Effector memory CD8-positive, alpha-beta T cell (primary cell): ENCODE data around the gene CRIP2.

Source experiments
- ATAC-seq: fragments of 150-1000 bp; cut with Tn5 transposase; replicated peaks from 2 replicates; pipeline ENCODE4 v1.10.0; 2021; ENCODE audit warnings: mild to moderate bottlenecking, moderate library complexity
- DNase-seq, 3 experiments: peaks; one replicate each; pipeline ENCODE4 v3.0.0; 2021
- H3K27ac Mint-ChIP-seq, 2 donors: one replicate each; pipeline ENCODE4 v1.8.0; 2022; ENCODE audit warnings: mild to moderate bottlenecking in 2 of 2, mixed read lengths in 2 of 2, moderate library complexity in 2 of 2
- H3K27me3 Mint-ChIP-seq, 2 donors: one replicate each; pipeline ENCODE4 v1.8.0; 2022; ENCODE audit warnings: mixed read lengths in 2 of 2
- H3K36me3 Mint-ChIP-seq: one replicate; pipeline ENCODE4 v1.8.0; 2022; ENCODE audit warnings: mild to moderate bottlenecking, moderate library complexity, mixed read lengths; ENCODE audit not compliant: insufficient read depth
- H3K4me1 Mint-ChIP-seq, 2 donors: one replicate each; pipeline ENCODE4 v1.8.0; 2022; ENCODE audit warnings: low read depth in 2 of 2, mixed read lengths in 2 of 2
- H3K4me3 Mint-ChIP-seq, 2 donors: one replicate each; pipeline ENCODE4 v1.8.0; 2022; ENCODE audit warnings: mild to moderate bottlenecking in 2 of 2, mixed read lengths in 2 of 2, moderate library complexity in 2 of 2
- H3K9me3 Mint-ChIP-seq, 2 donors: one replicate each; pipeline ENCODE4 v1.8.0; 2022; ENCODE audit warnings: mixed read lengths in 2 of 2

The CRIP2 gene

DNA sequence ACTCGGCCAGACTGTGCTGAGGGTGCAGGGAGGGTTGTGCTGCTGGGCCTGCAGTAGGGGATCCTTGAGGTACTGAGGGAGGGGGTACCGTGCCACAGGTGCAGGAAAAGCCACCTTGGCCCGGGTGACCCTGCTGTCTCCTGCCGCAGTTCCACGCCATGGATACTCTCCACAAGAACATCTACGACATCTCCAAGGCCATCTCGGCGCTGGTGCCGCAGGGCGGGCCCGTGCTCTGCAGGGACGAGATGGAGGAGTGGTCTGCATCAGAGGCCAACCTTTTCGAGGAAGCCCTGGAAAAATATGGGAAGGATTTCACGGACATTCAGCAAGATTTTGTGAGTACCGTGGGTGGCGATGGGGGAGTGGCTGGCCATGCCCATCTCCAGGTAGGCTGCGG, 14.0 kb upstream of the CRIP2 start:
- Mint-ChIP-seq H3K27ac (no peak overlapping the region), H3K4me1 (peaks cover 0 to under 1% of the 10 kb centered on the region in 2 donors), H3K4me3 (no peak overlapping the region), H3K9me3 (no peaks in the 10 kb centered on the region), H3K36me3 (peaks cover 2% of the 10 kb centered on the region), H3K27me3 (no peaks in the 10 kb centered on the region)
- ATAC-seq (no peak), DNase-seq (no peak)

DNA sequence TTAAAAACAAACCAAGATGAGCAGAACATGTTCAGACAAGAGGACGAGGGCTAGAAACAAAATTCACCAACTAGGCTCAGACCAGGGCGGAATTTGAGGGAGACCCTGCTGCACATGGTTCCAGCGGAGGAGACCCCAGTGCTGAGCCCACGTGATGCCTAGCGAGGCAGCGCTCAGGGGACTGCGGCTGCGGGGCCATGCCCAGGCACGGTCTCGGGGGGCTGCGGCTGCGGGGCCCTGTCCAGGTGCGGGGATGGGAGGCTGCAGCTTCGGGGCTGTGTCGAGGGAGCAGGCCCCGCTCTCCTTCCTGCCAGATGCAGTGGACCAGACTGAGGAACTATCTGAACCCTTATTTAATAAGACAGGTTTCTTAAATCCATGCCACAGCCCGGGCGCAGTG, 12.7 kb upstream of the CRIP2 start:
- H3K27me3 Mint-ChIP-seq: no peaks in the 10 kb centered on the region
- H3K4me3 Mint-ChIP-seq: no peak overlapping the region
- DNase-seq: no peak
- no peak for ATAC-seq
- H3K36me3 Mint-ChIP-seq: peaks cover 5% of the 10 kb centered on the region
- no peak overlapping the region for H3K27ac Mint-ChIP-seq
- H3K9me3 Mint-ChIP-seq: no peaks in the 10 kb centered on the region
- no peaks in the 10 kb centered on the region for H3K4me1 Mint-ChIP-seq

DNA sequence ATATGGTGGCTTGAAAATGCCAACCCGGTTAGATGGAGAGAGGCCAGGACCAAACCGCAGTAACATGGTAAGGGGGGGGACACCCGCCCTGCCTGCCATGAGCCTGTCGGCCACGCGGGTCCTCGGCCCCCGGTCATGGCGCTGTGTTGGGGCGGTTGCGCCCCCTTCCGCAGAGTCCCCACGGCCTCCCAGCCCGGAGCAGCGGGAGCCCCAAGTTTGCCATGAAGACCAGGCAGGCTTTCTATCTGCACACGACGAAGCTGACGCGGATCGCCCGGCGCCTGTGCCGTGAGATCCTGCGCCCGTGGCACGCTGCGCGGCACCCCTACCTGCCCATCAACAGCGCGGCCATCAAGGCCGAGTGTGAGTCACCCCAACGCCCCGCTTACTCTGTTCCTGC, 10.1 kb upstream of the CRIP2 start:
- Mint-ChIP-seq H3K27ac (no peak overlapping the region), H3K27me3 (no peaks in the 10 kb centered on the region), H3K36me3 (peaks cover 5% of the 10 kb centered on the region), H3K9me3 (no peaks in the 10 kb centered on the region), H3K4me1 (no peaks in the 10 kb centered on the region), H3K4me3 (no peak overlapping the region)
- no peak for DNase-seq
- ATAC-seq: no peak

DNA sequence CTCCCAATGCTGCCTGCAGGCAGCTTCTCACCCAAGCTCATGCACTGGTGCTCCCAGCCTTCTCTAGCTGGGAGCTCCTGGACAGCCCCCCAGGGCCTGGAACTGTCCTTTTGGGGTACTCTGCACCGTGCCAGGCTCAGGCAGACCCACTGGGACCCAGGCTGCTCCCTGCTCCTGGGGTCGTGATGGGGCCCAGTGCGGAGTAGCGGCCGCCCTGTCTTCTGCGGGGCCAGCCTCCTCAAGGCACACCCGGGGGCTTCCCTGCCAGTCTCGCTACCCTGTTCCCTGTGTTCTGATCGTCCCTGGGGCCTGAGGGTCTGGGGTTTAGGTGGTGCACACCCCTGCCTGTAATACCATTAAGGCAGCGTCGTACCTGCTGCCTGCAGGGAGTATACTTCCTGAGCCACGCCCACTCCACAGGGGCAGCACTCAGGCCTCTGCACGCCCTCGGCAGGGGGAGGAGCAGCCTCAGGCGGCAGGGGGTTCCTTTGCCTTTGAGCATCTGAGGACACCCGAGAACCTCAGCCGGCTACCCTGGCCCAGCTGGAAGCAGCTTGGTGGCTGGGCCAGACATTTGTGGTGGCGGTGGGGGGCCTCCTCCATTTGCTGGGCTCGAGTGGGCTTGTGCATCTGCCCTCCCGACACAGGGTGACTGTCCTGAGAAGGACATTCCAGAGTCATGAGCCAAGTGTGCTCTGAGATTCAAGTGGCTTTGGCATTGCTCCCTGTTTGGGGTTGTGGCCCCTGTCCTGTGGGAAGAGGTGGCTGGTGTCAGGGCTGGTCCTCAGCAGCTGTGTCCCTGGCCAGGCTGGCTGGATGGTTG, 9.2 kb upstream of the CRIP2 start:
- no peak overlapping the region for H3K4me3 Mint-ChIP-seq
- no peak for ATAC-seq
- no peak for DNase-seq
- peaks cover 5% of the 10 kb centered on the region for H3K36me3 Mint-ChIP-seq
- no peaks in the 10 kb centered on the region for H3K27me3 Mint-ChIP-seq
- no peaks in the 10 kb centered on the region for H3K4me1 Mint-ChIP-seq
- H3K27ac Mint-ChIP-seq: no peak overlapping the region
- H3K9me3 Mint-ChIP-seq: no peaks in the 10 kb centered on the region

DNA sequence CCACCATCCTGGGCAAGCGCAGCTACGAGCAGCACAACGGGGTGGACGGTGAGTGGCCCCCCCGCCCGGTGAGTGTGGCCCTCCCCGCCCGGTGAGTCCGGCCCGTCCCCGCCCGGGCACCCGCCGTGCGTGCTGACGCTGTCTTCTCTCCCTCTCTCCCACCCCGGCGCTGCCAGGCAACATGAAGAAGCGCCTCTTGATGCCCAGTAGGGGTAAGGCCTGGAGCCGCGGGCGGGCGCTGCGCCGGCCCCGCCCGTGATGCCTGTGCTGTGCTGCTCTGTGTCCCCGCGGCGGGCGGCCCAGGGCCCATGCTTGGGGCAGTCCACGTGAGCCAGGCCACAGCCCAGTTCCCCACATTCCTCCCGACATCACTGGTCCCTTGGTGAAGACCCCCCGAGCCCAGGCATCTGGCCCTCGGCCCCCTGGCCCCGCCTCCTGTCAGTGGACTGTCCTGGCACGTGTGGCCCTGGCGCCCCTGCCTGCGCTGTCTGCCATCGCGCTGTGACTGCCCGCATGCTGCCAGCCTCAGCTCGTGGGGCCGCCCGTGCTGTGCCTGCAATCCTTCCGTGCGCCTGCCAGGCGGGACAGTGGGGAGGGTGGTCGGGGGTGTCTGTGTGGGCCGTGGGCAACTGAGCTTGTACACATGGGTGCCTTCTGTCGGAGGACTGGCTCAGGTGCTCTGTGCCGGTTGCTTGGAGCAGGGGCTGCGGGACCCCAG, 7.9 kb upstream of the CRIP2 start:
- Mint-ChIP-seq H3K27ac (no peak overlapping the region), H3K36me3 (peaks cover 5% of the 10 kb centered on the region), H3K9me3 (no peaks in the 10 kb centered on the region), H3K4me3 (no peak overlapping the region), H3K4me1 (no peaks in the 10 kb centered on the region), H3K27me3 (no peaks in the 10 kb centered on the region)
- no peak for ATAC-seq
- no peak for DNase-seq

DNA sequence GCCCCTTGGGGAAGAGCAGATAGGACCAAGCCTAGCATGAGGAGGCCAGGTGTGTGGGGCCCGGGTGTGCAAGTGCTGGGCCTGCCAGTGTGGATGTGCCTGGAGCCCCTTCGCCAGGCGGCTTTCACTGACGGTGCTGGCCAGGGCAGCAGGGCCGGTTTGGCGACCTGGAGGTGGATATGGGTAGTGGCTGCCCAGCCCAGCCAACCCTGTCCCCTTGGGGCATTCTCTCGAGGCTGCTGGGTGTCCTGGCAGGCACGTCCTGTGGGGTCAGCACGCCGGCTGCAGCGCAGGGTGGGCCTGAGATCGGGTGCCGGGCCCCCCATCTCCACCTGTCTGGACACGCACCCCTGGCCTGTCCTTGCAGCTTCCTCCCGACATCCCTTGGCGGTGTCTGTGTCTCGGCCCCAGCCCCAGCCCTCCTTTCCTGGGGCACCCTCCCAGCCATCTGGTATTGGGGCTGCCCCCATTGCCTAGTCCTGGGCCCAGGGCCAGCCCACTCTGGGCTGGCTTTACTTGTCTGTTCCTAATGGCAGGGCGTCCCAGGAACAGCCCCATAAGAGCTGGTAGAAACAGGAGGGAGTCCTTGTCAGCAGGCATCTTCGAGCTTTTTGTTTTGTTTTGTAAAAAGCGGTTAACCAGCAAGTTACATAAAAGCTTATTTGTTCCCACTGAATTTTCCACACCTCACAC, 7.2 kb upstream of the CRIP2 start:
- Mint-ChIP-seq H3K36me3 (peaks cover 5% of the 10 kb centered on the region), H3K27me3 (no peaks in the 10 kb centered on the region), H3K9me3 (no peaks in the 10 kb centered on the region), H3K4me3 (no peak overlapping the region), H3K27ac (no peak overlapping the region), H3K4me1 (no peaks in the 10 kb centered on the region)
- no peak for ATAC-seq
- no peak for DNase-seq

DNA sequence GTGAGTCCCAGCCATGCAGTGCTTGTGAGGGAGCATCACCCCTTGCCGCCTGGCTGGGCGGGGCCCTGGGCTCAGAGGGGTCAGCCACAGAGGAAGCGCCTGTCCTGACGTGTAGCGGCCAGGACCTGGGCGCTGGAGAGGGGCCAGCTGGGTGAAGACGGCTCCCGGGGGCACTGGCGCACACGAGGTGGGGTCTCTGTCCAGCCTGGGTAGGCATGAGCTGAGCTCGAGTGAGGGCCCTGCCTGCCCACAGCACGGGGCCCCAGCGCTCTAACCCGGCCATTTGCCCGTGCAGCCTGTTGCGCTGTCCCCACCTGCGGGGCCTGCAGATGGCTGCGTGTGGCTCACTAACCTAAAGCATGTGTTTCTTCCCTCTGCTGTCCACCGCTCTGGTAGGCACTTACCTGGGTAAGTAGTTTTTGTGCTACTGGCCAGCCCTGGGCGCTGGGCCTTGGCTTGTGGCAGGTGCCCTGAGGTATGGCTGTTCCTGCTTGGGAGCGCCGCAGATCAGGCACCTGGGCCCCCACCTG, 6.6 kb upstream of the CRIP2 start:
- ATAC-seq: no peak
- H3K27ac Mint-ChIP-seq: no peak overlapping the region
- peaks cover 8% of the 10 kb centered on the region for H3K36me3 Mint-ChIP-seq
- no peaks in the 10 kb centered on the region for H3K4me1 Mint-ChIP-seq
- H3K4me3 Mint-ChIP-seq: no peak overlapping the region
- no peak for DNase-seq
- H3K9me3 Mint-ChIP-seq: no peaks in the 10 kb centered on the region
- H3K27me3 Mint-ChIP-seq: no peaks in the 10 kb centered on the region

DNA sequence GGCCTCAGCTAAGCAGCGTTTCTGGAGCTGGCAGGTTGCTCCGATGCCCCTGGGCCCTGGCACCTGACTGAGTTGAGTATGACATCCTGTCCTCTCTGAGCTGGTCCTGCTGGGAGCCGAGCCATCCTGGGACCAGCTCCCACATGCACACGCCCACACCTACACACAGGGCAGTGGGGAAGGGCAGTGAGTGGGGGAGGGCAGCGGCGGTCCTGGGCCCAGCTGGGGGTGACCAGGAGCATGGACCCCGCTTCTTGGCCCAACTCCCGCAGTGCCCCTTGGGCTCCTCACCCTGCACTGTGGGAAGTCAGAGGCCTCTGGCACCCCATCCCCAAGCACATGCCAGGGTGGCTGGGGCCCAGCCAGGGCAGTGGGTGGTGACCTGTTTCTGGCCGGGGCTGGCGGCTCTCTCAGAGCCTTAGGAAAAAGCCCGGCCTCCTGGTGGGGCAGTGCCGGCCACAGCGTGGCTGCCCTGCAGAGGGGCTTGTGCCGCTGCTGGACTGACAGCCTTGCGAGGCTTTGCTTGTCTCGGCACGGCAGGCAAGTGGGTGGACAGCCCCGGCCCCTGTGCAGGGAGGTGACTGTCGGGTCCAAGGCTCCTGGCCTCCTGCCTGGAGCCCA, 5.9 kb upstream of the CRIP2 start:
- Mint-ChIP-seq H3K4me1 (no peaks in the 10 kb centered on the region), H3K36me3 (peaks cover 5% of the 10 kb centered on the region), H3K27ac (no peak overlapping the region), H3K27me3 (no peaks in the 10 kb centered on the region), H3K9me3 (no peaks in the 10 kb centered on the region), H3K4me3 (no peak overlapping the region)
- ATAC-seq: no peak
- DNase-seq: no peak

DNA sequence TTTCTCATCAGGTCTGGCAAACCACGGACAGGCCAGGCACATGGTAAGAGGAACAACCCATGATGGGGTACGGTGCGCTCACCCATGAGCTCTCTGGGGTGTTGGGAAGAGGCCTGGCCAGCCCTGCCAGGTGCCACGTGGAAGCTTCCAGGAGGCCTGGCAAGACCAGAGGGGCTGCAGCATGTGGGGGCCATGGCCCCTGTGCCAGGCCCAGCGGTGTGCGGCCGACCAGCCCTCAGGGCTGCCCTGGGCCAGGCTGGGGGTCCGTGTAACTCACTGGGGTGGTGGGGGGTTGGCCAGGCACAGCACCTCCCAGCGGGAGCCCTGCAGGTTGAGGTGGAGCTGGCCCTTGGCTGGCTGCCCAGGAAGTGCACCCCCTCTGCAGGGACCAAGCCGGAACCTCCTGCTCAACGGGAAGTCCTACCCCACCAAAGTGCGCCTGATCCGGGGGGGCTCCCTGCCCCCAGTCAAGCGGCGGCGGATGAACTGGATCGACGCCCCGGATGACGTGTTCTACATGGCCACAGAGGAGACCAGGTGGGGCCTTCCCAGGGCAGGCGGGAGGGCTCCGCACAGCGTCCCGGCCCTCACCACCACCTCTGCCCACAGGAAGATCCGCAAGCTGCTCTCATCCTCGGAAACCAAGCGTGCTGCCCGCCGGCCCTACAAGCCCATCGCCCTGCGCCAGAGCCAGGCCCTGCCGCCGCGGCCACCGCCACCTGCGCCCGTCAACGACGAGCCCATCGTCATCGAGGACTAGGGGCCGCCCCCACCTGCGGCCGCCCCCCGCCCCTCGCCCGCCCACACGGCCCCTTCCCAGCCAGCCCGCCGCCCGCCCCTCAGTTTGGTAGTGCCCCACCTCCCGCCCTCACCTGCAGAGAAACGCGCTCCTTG, 4.9 kb upstream of the CRIP2 start:
- no peaks in the 10 kb centered on the region for H3K4me1 Mint-ChIP-seq
- H3K4me3 Mint-ChIP-seq: no peak overlapping the region
- no peak for ATAC-seq
- peaks cover 5% of the 10 kb centered on the region for H3K36me3 Mint-ChIP-seq
- no peaks in the 10 kb centered on the region for H3K9me3 Mint-ChIP-seq
- no peak for DNase-seq
- no peaks in the 10 kb centered on the region for H3K27me3 Mint-ChIP-seq
- no peak overlapping the region for H3K27ac Mint-ChIP-seq

DNA sequence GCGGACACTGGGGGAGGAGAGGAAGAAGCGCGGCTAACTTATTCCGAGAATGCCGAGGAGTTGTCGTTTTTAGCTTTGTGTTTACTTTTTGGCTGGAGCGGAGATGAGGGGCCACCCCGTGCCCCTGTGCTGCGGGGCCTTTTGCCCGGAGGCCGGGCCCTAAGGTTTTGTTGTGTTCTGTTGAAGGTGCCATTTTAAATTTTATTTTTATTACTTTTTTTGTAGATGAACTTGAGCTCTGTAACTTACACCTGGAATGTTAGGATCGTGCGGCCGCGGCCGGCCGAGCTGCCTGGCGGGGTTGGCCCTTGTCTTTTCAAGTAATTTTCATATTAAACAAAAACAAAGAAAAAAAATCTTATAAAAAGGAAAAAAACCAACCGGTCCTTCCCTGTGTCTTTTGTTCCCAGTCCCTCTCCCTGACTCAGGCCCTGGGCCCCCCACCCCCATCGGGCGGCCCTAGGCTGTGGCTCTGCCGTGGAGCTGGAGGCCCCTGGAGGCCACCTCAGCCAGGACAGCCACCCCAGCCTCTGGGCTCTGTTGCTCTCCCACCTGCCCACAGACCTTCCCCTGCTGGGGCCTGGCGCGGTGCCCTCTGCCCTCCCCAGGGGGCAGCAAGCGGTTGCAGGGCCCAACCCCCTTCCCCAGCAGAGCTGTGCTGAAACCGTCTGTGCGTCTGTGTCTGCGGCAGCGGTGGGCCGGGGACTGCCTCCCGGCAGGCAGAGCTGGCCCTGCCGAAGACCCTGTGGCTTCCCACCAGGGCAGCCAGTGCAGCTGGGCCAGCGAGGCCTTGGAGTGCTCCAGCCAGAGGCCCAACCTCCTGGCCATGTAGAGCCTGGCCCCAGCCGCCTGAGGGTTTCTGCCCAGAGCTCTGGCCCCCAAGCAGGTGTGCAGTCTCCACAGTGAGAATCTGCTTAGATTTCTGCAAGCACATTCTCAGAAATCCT, 4.0 kb upstream of the CRIP2 start:
- H3K27me3 Mint-ChIP-seq: no peaks in the 10 kb centered on the region
- DNase-seq (no peak), ATAC-seq (no peak)
- H3K36me3 Mint-ChIP-seq: peaks cover 10% of the 10 kb centered on the region
- H3K27ac Mint-ChIP-seq: no peak overlapping the region
- no peak overlapping the region for H3K4me3 Mint-ChIP-seq
- no peaks in the 10 kb centered on the region for H3K9me3 Mint-ChIP-seq
- no peaks in the 10 kb centered on the region for H3K4me1 Mint-ChIP-seq

DNA sequence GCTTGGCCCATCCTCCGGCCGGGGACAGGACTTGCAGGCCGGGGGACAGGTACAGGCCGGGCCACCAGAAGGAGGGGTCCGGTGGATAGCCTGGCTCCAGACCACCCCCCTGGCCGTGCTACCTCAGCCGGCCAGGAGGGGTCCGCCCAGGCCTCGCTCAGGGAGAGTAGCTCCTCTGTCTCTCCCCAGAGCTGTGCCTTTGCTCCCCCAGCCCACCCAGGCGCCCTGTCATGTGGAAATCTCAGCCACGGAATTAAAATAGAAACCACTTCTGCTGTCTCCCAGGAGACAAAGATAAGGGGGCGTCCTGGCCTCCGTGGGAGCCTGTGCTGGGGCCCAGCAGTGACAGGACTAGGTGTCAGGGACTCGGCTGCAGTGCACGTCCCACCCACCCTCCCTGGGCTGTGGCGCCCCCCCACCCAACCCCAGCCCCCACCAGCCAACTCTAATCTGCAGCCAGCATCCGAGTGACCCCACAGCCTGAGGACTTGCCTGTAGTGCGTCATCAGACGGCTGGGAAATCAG, 3.3 kb upstream of the CRIP2 start:
- ATAC-seq: no peak
- Mint-ChIP-seq H3K4me3 (no peak overlapping the region), H3K27ac (no peak overlapping the region), H3K27me3 (no peaks in the 10 kb centered on the region), H3K4me1 (no peaks in the 10 kb centered on the region), H3K9me3 (no peaks in the 10 kb centered on the region), H3K36me3 (peaks cover 12% of the 10 kb centered on the region)
- DNase-seq: no peak
